CMK (cell line): Measurements from ENCODE around the gene RNF168.
"Not testable (repeated sequence)": the region's sequence is repeated elsewhere in the genome, so short reads cannot be mapped to it uniquely, and the experiment has no call there.

Experiments used
- DNase-seq: peaks from one replicate; pipeline ENCODE4 v3.0.0-alpha.2; 2010; ENCODE audit warnings: low read depth

RNF168 gene, protein sequence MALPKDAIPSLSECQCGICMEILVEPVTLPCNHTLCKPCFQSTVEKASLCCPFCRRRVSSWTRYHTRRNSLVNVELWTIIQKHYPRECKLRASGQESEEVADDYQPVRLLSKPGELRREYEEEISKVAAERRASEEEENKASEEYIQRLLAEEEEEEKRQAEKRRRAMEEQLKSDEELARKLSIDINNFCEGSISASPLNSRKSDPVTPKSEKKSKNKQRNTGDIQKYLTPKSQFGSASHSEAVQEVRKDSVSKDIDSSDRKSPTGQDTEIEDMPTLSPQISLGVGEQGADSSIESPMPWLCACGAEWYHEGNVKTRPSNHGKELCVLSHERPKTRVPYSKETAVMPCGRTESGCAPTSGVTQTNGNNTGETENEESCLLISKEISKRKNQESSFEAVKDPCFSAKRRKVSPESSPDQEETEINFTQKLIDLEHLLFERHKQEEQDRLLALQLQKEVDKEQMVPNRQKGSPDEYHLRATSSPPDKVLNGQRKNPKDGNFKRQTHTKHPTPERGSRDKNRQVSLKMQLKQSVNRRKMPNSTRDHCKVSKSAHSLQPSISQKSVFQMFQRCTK

DNA sequence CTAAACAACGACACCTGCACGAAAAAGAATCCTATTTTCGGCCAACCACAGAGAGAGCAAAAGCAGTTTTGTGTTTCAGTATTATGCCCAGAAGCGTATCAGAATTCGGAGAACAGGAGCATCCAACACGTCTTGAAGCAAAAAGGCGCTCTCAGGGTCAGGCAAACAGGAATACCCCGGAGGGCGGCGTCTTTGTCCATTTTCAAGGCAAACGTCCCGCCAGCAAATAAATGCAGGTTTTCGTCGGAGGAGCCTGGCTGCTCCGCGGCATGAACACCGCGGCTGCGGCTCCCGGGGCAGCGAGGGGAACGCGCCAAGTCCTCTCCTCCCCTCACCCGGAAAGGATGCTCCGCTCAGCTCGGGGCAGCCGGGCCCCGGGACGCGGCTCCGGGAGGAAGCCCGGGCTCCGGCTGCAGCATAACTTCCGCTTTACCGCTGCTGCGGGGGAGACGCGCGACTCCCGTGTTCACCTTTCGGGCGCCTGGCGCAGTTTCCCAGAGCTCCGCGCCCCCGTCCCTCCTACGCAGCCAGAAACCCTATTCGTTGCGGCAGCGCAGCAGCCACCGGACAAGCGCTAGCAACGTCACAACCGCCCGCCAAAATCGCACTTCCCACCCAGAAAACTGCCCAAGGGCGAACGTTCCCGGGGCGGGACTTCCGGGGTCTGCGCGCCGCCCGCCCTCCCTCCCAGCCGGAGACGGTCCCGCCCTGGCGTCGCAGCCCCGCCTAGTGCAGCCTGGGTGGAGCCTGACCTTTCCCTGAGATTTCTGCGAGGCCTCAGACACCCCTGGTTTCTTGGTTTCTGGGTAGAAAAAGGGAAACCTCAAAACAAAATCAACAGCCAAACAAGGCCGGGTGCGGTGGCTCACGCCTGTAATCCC, at the start of gene RNF168:
Gene RNF168, minus strand, starts transcription at position 573 of the 881 bp plus-strand sequence. CDS start 595 bp downstream, outside the sequence.
- DNase-seq, result peak; percentile 81

DNA sequence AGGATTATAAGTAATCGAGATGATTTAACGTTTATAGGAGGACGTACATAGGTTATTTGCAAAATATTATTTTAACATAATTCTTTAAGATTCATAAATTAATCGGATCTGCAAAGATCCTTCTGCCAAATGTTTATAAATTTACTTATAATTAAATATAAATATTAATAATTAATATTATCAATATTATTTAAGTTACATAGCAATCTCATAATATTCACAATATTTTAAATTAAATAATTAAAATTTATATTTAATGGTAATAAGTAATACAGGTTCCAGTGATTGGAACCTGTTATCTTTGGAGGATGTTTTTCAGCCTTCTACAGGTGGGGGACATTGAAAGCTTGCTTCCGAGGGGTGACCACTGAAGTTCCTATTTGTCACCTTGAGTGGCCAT, 48.7 kb upstream of the RNF168 start:
- DNase-seq, result no peak

DNA sequence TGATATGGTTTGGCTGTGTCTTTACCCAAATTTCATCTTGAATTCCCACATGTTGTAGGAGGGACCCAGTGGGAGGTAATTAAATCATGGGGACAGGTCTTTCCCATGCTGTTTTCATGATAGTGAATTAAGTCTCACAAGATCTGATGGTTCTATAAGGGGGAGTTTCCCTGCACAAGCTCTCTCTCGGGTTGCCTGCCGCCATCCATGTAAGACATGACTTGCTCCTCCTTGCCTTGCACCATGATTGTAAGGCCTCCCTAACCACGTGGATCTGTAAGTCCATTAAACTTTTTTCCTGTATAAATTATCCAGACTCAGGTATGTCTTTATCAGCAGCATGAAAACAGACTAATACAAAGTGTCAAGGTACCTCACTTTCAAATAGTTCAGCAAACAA, 46.6 kb upstream of the RNF168 start:
- DNase-seq, result not testable (repeated sequence)

DNA sequence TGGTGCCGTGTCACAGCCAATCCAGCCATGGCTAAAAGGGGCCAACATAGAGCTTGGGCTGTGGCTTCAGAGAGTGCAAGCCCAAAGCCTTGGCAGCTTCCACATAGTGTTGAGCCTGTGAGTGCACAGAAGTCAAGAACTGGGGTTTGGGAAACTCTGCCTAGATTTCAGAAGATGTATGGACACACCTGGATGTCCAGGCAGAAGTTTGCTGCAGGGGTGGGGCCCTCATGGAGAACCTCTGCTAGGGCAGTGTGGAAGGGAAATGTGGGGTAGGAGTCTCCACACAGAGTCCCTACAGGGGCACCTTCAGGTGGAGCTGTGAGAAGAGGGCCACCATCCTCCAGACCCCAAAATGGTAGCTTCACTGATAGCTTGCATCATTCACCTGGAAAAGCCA, 45.7 kb upstream of the RNF168 start:
- DNase-seq, result not testable (repeated sequence)

DNA sequence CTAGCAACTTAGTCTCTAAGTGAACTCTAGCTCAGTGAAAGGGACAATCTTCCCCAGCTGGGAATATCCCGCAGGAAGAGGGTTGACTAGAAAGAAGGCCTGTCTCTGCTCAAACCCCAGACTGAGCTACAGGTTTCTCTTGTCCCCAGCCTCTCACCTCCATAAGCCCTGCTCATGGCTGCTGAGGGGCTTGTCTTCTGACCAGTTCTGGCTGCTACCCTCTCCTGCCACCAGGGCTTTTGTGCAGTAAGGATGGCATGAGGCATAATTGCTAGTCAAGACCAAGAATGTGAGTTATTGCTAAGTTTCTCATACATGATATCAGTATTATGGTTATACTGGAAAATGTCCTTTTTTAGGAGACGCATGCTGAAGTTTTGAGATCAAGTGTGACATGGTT, 43.5 kb upstream of the RNF168 start:
- no peak for DNase-seq

DNA sequence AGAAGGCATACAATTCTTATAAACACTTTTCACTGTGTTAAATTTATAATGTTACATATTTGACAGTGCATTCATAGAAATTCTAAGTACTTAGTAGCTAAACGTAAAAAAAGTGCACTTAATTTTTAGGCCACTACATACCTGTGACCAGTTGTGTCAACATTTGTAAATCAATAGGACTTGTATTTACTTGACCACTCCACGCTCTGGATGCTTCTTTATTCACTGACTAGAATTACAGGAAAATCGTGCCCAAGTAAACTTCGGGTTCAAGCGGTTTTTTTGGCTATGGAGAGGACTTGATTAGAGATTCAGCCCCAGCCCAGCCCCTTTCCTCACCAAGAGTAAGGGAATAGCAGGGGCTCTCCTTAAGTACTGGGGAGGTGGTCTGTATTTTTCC, 43.0 kb upstream of the RNF168 start:
- no peak for DNase-seq

DNA sequence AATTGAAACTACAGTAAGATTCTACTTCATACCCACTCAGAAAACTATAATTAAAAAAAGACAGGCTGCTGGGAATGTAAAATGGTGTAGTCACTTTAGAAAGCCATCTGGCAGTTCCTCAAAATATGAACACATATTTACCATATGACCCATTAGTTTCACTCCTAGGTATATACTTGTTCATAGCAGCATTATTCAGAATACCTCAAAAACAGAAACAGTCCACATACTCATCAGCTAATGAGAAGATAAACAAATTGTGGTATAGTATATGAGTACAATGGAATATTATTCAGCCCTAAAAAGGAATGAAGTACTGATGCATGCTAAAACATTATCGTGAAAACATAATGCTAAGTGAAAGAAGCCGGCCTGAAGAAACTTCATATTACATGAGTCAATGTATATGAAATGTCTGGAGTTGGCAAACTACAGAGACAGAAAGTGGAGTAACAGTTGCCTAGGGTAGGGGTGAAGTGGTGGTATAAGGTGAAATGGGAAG, 41.0 kb upstream of the RNF168 start:
- DNase-seq, result no peak

DNA sequence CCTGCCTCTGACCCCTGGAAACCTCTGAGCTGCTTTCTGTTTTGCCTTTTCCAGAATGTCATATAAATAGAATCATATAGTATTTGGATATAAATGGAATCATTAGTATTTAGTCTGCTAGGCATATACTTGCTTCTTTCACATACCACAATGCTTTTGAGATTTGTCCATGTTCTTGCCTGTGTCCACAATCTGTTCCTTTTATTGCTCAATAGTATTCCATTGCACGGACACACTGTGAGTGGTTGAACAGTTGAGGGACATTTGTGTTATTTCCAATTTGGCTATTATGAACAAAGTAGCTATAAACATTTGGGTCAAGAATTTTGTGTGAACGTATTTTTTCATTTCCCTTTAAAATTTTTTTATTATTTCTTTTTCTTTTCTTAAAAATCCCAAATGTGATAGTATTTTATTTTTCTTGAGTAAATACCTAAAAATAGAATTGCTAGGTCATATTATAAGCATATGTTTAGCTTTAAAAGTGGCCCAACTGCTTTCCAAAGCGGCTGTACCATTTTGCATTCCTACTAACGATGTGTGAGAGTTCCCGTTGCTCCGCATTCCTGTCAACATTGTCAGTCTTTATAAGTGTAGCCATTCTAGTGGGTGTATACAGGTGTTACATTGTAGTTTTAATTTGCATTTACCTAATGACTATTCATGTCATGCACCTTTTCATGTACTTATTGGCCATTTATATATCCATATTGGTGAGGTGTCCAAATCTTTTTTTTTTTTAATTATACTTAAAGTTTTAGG, 38.3 kb upstream of the RNF168 start:
- no peak for DNase-seq

DNA sequence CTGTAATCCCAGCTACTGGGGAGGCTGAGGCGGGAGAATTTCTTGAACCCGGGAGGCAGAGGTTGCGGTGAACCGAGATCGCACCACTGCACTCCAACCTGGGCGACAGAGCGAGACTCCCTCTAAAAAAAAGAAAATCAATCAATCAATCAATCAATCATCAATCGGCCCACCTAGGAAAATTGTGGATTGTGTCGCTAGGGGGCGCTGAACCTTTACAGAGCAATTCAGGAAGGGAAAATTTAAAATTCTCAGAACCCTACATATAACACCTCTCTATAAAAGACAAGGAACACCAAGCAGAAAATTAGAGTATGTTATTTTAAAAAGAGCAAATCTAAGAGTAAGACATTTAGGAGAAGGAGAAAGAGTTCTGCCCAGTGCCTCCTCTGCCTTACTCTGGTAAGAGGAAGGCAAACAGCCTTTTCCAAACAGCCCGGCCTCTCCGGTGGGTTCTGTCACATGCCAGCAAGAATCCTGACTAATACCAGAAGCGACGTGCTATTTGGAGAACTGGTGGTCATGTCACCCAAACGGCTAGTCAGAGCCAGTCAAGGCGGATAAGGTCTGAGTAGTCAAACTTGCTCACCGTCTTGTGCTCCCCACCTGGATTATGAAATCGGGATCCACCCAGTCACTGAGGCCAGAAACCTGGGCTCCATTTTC, 33.9 kb upstream of the RNF168 start:
- no peak for DNase-seq

DNA sequence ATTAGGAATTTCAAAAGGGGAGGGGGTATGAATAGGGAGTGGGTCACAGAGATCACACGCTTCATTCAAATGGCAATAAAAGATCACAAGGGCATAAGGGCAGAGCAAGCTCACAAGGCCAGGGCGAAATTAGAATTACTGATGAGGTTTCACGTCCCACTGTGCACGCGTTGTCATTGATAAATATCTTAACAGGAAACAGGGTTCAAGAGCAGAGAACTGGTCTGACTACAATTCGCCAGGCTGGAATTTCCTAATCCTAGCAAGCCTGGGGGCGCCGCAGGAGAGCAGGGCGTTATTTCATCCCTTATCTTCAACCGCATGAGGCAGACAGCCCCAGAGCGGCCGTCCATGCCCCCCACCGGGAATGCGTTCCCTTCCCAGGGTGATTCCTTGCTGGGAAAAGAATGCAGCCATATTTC, 29.7 kb upstream of the RNF168 start:
- no peak for DNase-seq

DNA sequence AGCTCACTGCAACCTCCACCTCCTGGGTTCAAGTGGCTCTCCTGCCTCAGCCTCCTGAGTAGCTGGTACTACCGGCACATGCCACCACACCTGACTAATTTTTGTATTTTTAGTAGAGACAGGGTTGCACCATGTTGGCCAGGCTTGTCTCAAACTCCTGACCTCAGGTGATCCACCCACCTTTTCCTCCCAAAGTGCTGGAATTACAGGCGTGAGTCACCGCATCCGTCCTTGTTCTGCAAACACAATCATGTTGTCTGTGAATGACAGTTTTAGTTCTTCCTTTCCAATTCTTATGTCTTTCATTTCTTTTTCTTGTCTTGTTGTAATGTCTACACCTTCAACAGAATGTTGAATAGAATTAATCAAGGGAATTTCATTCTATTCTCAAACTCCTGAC, 27.9 kb upstream of the RNF168 start:
- no peak for DNase-seq

DNA sequence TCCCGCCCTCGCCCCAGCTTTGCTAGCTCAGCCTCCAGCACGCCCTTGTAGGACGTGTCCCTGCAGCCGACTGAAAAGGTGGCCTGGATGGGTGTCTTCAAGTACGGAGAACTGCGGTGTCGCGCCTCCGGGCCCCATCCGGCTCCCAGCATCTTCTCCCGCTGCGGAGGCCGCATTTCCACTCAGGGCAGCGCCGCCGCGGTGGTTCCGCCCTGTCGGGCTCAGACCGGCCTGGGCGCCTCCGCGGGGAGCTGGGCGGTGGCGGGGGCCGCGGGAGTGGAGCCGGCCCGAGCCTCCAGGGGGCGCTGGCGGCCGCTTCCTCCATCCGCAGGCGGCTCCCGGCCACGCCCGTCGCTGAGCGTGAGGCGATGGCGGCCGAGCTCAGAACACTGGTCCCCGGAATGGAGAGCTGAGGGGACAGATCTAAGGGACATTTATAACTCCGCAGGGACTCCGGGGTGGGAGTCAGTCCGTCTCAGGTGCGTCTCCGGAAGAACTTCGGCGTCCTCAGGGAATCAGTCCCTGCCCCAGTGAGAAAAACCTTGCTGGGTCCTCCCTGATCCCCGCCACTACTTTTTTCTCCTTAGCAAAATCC, 25.2 kb upstream of the RNF168 start:
- DNase-seq, result peak; percentile 63

DNA sequence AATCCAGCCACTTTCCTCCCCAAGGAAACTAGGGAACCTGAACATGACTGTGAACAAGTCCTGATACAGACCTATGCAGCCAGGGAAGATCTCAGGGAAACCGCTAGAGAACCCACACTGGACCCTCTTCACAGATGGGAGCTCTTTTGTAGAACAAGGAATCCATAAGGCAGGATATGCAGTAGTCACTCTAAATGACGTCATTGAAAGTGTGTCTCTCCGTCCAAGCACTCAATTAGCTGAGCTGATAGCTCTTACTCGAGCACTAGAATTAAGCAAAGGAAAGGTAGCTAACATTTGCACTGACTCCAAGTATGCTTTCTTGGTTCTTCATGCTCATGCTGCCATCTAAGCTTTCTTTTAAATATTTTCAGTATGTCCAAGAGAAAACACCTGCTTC, 21.6 kb upstream of the RNF168 start:
- DNase-seq, result no peak

DNA sequence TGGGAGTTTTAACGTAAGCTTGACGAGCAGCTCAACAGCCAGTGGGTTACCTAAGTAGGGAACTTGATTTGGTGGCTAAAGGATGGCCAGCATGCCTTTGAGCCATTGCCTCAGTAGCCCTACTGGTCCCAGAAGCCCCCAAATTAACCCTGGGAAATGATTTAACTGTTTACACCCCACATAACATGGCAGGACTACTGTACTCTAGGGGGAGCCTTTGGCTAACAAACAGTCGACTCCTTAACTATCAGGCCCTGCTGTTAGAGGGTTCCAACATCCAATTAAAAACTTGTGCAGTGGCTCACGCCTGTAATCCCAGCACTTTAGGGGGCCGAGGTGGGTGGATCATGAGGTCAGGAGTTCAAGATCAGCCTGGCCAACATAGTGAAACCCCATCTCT, 21.0 kb upstream of the RNF168 start:
- DNase-seq, result no peak

DNA sequence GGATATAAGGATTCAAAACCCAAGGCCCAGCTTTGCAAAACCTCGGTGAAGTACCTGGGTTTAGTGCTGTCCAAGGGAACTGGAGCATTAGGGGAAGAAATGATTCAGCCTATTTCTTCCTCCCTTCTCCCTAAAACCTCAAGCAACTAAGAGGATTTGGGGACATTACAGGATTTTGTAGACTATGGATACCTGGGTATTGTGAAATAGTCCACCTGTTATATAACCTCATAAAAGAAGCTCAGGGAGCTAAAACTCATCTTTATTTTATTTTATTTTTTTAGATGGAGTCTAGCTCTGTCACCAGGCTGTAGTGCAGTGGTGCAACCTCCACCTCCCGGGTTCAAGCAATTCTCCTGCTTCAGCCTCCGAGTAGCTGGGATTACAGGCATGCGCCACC, 20.3 kb upstream of the RNF168 start:
- no peak for DNase-seq

DNA sequence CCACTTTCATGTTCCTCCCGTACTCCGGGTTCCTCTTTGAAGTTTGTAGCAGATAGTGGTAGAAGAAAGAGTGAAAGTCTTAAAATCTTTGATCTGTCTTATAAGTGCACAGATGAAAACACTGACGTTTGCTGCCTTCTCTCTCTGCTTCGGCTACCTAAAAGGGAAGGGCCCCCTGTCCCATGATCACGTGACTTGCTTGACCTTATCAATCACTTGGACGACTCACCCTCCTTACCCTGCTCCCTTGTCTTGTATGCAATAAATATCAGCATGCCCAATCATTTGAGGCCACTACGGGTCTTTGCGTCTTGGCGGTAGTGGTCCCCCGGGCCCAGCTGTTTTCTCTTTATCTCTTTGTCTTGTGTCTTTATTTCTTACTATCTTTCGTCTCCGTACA, 17.7 kb upstream of the RNF168 start:
- not testable (repeated sequence) for DNase-seq

DNA sequence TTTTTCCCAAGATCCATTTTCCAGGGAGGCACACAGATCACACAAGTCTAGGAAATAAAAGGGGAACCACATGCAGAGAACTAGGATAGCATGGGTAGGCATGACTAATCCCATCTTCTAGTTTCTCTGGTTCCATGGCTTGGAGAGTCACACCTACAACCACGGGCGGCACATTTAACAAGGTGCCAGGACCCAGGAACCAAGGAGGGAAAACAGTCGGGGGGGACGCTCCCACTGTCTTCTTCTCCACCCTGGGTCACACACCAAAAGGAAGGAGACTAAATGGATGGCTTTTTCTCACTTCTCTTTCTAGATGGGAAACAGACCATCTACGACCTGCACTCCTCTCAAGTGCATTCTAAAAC, 16.1 kb upstream of the RNF168 start:
- no peak for DNase-seq

DNA sequence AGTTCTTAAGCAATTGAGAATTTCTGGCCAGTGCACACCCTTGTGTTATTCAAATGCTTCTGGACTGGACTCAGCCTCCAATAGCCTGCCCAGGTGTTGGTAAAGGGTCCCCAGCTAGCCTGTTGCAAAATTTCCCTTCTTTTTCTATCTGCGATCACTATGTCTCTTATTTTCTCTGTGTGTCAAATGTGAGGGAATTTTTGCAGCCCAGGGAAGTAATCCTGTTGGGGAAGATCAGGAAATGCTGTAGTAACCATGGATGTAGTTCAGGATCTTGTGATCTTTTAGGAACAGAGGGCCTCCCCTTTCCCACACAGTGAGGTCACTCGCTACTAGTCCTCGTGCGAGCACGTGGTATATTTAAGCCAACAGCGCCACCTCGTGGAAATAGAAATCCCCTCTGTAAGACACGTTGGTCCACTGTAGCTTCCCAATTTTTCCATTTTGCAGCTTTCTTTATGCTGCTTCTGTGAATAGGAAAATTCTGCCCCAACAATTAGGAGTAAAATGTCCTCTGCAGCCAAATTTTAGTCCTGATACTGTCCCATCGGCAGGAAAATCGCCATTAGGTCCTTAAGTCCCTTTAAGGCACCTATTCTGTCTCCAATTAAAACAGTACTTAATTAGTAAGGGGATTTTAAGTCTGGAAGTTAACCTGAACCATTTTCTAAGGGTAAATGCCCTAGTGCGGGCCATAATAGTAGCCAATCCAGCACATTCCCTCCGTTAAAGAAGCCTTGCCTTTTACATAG, 15.6 kb upstream of the RNF168 start:
- DNase-seq, result peak; percentile 77

DNA sequence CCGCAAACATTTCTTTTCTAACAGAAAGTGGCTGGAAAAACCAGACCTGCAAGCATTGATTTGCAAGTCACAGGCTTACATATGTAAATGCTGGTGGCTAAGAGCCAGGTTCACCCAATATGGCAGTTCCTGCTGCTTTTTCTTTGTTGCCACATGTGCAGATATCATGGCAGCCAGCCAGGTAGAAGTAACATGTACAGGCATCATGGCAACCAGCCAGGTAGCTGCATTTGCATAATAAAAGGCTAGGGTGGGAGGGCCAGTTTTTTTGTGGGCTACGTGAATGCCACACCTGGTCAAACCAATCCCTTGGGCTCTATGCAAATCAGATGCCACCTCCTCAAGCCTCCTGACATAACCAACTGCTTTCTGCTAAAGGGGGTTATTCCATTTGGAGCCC, 14.4 kb upstream of the RNF168 start:
- DNase-seq, result no peak

DNA sequence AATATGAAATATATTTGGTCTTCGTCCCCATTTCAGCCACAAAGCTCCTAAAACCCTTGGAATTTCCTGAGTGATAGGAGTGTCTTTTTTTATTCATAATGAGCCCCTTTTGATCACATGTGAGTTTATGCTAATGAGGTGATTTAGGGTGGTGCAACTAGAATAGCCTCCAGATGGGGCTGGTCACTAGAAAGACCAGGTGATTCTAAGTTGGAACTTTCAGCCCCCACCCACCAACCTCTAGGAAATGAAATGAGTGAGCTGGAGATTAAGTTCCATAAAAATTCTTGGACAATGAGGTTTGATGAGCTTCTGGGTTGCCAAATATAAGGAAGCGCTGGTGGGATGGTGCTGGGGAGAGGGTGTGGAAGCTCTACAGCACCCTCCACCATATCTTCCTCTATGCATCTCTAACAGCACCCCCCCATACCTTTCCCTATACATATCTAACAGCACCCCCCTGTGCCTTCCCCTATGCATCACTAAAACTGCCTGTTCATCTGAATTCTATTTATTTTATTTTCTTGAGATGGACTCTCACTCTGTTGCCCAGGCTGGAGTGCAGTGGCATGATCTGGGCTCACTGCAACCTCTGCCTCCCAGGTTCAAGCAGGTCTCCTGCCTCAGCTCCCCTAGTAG, 13.7 kb upstream of the RNF168 start:
- no peak for DNase-seq
